Raji (cell line): ENCODE results near the gene ADGRB3.

ENCODE experiments used
- POLR2A ChIP-seq: IDR thresholded peaks from 2 replicates; pipeline ENCODE4 v1.6.1; 2011; ENCODE audit warnings: low read depth, low read length, control low read depth; ENCODE audit not compliant: insufficient read depth

ADGRB3 gene

GRCh38 chr6:68634726-68635411 is at the start of gene ADGRB3:
ADGRB3 (plus strand) TSS chr6:68635282; CDS start chr6:68638676, 3,394 bp downstream.
- no peak for TF ChIP-seq POLR2A

DNA sequence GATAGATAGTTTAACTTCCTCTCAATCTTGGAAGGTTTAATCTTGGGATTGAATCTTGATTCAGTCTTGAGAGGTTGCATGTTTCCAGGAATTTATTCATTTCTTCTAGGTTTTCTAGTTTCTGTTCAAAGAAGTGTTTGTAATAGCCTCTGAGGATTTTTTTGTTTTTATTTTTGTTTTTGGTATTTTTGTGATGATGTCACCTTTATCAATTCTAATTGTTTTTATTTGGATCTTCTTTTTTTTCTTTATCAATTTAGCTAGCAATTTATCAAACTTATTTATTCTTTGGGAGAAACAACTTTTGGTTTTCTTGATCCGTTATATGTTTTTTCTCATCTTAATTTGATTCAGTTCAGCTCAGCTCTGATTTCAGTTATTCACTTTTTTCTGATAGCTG is 41.5 kb upstream of the ADGRB3 start:
- TF ChIP-seq POLR2A: no peak

DNA sequence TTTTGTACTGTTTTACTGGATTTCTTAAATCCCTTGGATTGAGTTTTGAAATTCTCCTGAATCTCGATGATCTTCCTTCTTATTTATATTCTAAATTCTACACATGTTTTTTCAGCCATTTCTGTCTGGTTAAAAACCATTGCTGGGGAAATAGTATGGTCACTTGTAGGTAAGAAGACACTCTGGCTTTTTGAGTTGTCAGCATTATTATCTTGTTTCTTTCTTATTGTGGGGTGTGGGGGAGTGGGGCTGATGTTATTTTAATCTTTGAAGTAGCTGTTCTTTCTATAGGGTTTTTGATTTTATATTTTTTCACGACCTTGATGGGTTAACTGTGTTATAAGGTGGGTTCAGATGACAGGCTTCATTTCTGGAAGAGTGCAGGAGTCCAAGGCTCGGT is 37.4 kb upstream of the ADGRB3 start:
- TF ChIP-seq POLR2A: no peak

- no peak for TF ChIP-seq POLR2A
Measured at GRCh38 chr6:68615938-68616337, 19.1 kb upstream of the ADGRB3 start.

- TF ChIP-seq POLR2A: no peak
Measured at GRCh38 chr6:68625998-68626397, 9.1 kb upstream of the ADGRB3 start.

DNA sequence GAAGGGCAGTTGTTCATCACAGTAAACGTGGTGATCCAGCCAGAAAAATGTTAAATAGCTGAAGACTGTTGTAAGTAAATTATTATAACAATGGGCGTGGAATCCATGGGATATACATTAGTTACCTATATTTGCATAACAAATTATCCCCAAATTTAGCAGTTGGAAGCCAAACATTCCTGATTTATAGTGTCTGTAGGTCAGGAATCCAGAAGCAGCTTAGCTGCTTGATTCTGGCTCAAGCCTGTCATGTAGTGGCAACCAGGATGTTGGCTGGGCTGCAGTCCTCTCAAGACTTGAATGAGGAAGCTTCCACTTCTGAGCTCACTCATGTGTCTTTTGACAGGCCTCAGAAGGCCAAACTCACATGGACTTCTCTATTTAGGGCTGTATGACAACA is 6.9 kb upstream of the ADGRB3 start:
- no peak for TF ChIP-seq POLR2A

DNA sequence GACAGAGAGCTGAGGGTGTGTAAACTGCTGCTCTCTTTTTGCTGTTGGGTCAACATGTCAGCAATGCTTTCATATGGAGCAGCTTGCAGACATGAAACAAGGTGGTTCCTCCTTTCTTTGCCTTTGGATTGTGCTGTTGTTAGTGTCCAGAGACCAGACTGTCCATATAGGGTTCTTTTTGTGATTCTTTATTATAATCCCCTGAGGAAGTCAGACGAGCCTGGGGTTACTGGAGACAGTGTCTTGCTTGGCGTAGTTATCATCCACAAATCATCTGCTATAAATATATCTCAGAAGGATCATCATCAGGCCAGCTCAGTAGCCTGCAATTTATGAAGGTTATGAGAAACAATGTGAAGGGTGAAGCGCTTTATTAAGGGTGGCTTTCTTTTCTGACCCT is 2.3 kb upstream of the ADGRB3 start:
- TF ChIP-seq POLR2A: no peak

- no peak for TF ChIP-seq POLR2A
Measured at GRCh38 chr6:68633281-68633971, 1.7 kb upstream of the ADGRB3 start.

DNA sequence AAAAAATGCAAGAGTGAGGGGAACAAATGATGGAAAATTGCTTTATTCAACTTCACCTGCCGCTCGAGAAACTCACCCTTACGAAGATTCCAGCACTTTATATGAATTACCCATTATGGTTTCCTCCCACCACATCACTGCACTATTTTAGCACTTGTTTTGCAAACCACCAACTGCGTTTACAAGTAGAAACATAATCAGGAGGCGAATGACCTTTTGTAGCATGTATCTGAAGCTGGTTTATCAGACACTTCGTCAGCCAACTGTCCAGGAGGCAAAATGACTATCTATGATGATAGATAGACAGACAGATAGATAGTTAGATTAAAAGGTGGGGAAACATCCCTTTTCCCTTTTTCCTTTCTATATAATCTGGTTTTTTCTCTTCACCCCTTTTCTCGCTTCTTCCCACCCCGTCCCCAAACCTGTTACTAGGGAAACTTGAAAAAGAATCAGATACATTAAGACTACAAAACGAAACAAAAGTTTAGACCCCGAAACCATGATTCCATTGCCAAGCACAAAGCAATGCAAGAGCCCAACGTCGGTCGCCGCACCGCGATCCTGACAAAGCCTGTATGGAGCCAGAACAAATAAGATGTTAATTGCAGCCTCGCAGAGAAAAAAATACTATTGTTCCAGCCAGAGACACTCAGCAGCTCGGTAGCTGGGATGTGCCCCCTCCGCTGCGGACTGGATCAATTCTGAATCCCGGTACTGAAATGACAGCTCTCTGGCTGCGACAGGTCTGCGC is 933 bp upstream of the ADGRB3 start:
- no peak for TF ChIP-seq POLR2A

DNA sequence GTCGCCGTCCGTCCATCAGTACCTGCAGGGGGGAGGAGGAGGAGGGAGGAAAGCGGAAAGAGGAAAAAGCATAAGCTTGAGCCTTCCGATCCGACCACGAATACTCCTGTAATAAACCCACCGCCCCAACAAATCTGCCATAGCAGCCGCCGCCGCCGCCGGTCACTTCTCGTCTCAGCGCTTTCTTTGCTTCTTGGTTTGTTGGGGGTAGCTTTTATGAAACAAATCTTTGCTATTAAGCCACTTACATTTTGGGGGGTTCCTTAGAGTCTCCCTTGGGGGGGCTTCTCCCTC is 277 bp downstream of the ADGRB3 start:
- TF ChIP-seq POLR2A: no peak

GRCh38 chr6:68635706-68636513 is 828 bp downstream of the ADGRB3 start:
- TF ChIP-seq POLR2A: no peak

DNA sequence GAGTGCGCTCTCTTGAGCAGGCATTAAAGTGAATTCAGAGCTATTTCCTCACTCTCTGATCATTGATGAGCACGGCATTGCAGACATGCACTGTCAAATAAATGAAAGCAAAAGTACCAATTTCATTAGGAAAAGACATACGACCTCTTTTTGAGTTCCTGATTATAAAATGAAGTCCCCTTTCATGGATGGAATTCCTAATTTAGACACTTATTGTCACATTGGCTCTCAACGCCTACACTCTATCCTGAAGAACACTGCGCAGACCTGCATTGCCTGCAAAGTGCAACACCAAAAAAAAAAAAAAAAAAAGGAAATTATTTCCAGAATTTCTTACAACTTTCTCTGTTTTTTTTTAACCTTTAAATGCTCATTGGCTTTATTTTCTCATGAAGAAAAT is 1.6 kb downstream of the ADGRB3 start:
- TF ChIP-seq POLR2A: no peak

DNA sequence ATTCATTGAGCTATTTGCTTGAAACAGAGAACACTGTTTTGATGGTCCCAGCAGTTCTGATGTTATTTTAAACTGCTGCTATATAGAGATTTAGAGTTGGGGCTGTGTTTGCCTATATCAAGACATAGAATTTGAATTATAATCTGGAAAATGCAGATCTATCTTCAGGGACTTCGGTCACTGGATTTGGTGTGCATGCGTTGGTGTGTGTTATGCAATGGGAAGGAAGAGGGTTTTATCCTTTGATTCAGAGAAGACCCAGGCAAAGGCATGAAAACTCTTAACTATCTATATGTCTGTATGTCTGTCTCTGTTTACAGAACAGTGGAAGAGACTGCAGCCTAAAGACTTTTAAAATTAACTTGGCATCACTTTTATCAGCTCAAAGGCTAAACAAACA is 2.0 kb downstream of the ADGRB3 start:
- TF ChIP-seq POLR2A: no peak

DNA sequence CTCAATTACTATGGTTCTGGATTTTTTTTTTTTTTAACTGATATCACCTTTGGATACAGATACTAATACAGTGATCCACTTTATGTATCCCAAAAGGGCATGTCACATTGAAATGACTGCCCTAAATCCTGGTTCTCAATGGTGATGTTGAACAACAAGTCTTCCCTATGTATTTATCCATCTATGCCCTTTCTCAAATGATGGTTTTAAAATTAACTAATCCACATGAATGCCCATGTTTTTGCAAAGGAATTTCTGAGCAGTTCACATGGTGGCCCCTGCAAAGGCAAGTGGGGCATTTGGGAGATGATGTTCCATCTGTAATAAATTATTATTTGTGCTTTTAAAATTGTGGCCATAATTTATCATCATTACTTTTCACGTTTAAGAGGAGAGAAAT is 2.7 kb downstream of the ADGRB3 start:
- no peak for TF ChIP-seq POLR2A

- TF ChIP-seq POLR2A: no peak
Measured at GRCh38 chr6:68638230-68638900, 3.3 kb downstream of the ADGRB3 start.
